HCEC 1CT (cell line): ENCODE results near the gene KRT81.

Experiments
- DNase-seq: peaks from one replicate; pipeline ENCODE4 v3.0.0-alpha.2; 2017

The KRT81 gene

GRCh38 chr12:52291267-52291935 lies at the start of gene KRT81:
Gene KRT81, minus strand, starts transcription at chr12:52291534. Its CDS starts 69 bp downstream, at chr12:52291465.
- no peak for DNase-seq

DNA sequence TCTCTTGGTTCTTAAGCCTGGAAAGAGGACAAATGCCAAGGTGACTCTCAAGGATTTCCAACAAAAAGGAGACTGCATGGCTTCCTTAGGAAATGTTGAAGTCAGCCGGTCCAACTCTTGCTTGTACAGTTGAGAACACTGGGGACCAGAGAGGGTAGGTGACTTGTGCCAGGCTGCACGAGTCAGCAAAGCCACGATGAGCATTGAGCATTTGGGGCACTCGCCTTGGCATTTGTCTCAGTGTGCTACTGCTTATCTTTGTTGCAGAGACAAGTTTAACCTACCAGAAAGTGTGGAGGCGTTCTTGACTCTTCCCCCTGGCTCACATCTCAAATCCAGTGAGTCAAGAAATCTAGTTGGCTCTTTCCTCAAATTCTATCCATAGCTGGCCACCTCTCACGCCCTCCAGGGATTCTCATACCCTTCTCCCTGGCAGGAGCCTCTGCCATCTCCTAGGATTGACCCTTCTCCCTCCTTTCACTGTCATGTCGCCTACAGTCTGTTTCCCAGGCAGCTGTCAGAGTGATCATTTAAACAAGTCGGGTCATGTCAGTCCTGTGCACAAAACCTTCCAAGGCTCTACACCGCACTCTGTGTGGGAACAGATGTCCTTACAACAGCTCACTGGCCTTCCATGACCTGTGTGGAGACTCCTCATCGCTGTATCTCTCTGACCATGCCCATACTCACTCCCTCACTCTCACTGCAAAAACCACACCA lies 47.1 kb upstream of the KRT81 start:
- no peak for DNase-seq

DNA sequence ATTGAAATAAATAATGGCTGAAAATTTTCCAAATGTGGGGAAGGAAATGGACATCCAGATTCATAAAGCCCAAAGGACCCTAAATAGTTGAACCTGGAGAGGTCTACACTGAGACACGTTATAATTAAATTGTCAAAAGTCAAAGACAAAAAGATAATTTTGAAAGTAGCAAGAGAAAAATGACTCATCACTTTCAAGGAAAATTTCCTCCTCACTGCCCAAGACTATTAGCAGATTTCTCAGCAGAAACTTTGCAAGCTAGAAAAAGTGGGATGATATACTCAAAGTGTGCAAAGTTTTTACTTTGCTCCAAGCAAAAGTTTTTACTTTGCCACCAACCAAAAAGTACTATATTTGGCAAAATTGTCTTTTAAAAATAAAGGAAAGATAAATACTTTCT lies 45.7 kb upstream of the KRT81 start:
- no peak for DNase-seq

DNA sequence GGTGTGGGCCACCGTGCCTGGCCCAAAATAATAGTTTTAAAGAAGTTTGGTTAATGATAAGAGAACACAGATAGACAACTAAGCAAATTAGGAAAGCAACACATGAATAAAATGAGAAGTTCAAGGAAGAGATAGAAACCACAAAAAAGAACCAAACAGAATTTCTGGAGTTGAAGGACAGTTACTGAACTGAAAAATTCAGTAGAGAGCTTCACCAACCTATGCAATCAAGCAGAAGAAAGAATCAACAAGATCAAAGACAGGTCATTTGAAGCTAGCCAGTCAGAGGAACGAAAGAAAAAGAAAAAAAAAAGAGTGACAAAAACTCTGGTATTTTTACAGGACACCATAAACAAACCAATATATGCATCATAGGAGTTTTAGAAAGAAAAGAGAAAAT lies 45.3 kb upstream of the KRT81 start:
- DNase-seq: no peak

GRCh38 chr12:52335598-52336262 lies 44.4 kb upstream of the KRT81 start:
- no peak for DNase-seq

- DNase-seq: no peak
Observed at GRCh38 chr12:52334185-52334584, 42.9 kb upstream of the KRT81 start.

DNA sequence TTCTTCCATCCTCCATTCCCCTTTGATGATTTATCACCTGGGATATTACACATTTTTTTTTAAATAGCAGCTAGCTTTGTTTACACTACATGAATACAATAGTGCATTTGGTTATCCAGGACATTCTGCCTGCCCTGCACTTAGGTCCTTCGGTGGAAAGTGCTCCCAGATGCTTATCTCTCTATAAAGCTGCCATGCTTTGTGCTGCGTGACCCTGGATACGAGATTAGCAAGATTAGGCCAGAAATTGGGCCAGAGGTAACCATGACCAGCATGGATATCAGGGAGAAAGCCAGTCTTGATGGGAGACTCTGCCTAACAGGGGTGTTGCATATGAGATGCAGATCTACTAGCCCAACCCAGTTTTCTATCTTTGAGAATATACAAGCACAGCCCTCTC lies 42.0 kb upstream of the KRT81 start:
- DNase-seq: no peak

GRCh38 chr12:52332381-52332780 lies 41.0 kb upstream of the KRT81 start:
- no peak for DNase-seq

GRCh38 chr12:52331833-52332232 lies 40.5 kb upstream of the KRT81 start:
- no peak for DNase-seq

- DNase-seq: no peak
Observed at GRCh38 chr12:52331039-52331438, 39.7 kb upstream of the KRT81 start.

GRCh38 chr12:52327830-52328500 lies 36.6 kb upstream of the KRT81 start:
- no peak for DNase-seq

DNA sequence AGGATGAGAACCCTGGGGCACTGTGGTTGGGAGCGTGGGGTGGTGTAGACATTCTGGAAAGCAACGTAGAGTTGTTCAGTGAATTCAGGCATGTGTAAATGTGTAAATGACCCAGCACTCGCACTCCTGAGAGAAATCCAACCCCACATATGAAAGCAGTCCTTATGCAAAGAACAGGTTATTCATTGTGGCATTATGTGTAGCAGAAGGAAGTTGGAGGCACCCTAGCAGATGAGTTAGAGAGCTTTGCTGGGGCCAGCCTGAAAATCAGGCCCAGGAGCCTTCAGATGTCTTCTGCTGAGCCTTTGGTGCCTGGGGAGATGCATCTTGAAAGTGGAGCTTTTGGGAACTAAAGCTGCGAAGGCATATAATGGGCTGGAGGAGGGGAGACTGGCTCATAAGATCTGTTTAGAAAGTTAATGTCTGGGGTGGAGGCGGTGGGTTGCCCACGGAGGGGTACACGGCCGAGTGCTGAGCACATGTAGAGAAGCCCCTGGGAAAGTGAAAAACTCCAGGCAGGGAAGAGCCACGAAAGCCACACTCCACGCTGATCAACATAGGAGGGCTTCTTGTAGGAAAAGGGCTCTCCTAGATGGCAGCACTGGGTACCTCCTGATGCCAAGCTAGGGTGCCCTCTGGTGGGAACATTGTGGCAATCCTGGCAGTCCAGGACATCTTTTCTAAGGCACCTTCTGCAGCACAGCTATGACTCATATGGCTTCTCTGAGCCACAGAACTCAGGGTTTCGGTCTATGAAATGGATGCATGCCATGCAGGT lies 35.9 kb upstream of the KRT81 start:
- peak; percentile 92 for DNase-seq

- DNase-seq: no peak
Observed at GRCh38 chr12:52324153-52324444, 32.8 kb upstream of the KRT81 start.

- no peak for DNase-seq
Observed at GRCh38 chr12:52323416-52324152, 32.2 kb upstream of the KRT81 start.

- DNase-seq: no peak
Observed at GRCh38 chr12:52323001-52323400, 31.7 kb upstream of the KRT81 start.

GRCh38 chr12:52322069-52322468 lies 30.7 kb upstream of the KRT81 start:
- DNase-seq: no peak

DNA sequence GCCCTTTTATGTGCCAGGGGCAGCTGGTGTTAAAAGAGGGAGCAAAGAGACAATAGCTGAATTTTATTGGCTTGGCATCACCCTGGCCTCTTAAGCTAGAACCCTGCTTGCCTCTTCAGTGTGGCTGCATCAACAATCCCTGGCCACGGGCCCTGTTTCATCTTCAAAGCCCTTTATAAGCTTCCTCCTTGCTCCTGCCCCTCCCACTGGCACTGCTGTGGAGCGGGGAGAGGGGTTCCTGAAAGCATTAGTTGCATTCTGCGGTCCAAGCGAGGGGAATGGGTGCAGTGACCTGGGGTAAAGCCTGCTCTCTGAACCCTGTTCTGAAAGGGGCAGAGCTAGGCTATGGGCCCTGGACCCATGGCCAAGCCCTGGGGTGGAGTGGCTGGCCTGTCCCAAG lies 30.1 kb upstream of the KRT81 start:
- DNase-seq: no peak

GRCh38 chr12:52320784-52321400 lies 29.6 kb upstream of the KRT81 start, which contains the start of gene KRT83:
Gene KRT83, minus strand, starts transcription at chr12:52321398. Its CDS starts 63 bp downstream, at chr12:52321335.
- no peak for DNase-seq

- DNase-seq: no peak
Observed at GRCh38 chr12:52319097-52319496, 27.8 kb upstream of the KRT81 start.

DNA sequence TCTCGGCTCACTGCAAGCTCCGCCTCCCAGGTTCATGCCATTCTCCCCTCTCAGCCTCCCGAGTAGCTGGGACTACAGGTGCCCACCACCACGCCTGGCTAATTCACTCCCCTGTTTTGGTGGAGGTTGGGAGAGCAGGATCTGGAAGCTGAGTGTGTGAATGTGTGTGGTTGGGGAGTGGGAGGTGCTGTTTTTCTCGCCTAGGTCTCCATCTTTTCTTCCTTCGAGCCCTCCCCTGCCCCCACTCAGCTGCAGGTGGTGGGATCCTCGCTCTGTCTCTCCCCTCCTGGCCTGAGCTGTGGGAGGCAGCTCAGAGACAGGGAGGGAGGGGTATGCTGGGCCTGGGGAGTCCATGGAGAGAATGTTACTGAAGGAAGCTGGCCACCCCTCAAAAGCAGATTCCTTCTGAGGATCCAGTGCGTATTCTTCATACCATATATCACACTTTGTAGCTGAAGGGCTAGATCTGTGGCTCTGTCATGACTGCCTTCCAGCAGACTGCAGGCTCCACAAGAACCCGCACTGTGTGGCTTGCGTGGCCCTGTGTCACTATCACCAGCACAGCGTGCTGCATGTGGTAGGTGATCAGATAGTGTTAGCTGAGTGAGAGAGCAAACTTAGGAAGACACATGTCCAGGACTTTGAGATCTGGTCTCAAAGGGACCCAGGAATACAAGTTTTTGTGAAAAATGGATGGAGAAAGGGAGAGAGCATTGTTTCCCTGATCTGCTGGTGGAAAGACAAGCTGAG lies 27.1 kb upstream of the KRT81 start:
- DNase-seq: no peak
